GM19351 (cell line): Measurements from ENCODE around the gene VANGL1.
"Not testable (repeated sequence)": the region's sequence is repeated elsewhere in the genome, so short reads cannot be mapped to it uniquely, and the experiment has no call there.

Source experiments
- ATAC-seq: cut with Tn5 transposase; IDR thresholded peaks from one replicate; pipeline ENCODE4 v1.9.1; 2021; ENCODE audit warnings: mild to moderate bottlenecking, moderate library complexity; ENCODE audit not compliant: unreplicated experiment

VANGL1 gene

DNA sequence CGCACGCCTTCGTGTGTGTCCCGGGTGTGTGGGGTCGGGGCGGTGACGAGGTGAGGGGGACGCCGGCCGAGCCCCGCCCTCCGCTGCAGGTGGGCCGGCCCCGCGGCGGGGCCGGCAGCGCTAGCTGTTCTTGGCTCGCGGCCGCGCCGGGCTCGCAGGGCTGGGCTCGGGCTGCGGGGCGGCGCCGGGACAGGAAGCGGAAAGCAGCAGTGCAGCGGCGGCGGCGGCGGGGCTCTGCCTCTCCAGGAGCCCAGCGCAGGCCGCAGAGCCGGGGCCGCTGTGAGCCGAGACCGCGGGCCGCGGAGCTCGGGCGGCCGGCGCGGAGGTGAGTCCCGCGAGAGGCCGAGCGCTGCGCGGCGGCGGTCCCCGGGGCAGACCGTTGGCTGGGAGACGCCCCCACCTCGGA lies at the start of gene VANGL1:
TSS of gene VANGL1 (plus strand) at position 209 of the 406 bp plus-strand sequence. CDS start 9,444 bp downstream, outside the sequence.
- ATAC-seq, result peak; percentile 72

DNA sequence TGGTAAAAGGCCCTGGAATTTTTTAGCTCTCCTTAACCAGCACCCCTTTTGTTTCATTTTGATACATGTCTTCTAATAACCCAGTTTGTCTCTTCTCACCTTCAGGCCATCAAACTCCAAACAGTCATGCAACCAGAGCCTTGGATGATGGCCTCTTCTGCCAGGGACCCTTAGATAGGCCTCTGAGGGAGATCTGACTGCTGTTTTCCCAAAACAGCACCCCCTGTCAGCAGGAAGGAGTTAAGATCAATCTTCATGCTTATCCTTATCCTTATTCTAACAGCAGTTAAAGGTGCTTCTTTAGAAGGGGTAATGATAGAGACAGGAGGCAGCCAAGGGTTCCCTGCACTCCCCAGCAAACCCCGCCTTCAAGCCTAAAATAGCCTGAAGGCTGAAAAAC lies 49.5 kb upstream of the VANGL1 start:
- ATAC-seq, result no peak

DNA sequence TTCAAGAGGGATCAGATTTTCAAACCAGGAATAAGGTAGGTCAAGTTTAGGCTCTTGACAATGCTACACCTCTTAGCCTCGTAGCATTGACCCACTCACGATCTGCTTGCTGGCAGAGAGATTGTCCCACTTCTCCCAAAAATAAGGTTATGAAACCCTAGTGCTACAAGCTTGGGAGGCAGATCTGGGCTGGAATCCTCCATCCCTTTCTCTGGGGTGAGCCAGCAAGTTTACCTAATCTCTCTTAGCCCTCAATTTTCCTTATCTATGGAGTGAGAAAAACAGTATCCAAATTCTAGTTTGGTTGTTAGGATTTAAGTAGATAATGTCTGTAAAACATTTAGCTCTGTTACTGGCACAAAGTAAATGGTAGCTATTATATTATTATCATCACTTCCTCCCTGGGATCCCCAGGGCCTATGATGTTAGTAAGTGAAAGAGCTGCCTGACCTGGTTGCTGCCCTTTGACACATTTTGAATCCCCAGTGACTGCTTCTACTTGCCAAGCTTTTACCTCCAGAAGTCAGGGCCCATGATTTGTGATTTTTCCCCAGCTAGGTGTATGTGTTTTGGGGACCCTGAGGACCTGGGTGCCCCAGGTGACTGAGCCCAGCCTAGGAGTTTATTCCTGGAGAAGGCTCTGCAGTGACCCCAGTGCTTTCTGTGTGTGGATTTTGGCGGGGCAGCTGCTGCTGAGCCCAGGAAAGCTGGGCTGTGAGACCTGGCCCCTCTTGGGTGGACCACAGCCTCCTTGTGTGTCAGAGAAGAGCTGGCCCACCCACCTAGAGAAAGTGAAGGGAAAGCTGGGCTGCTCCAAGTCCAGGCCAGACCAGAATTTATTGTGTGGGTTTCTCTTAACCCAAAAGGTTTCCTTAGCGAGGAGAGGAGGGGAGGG lies 48.2 kb upstream of the VANGL1 start:
- no peak for ATAC-seq

DNA sequence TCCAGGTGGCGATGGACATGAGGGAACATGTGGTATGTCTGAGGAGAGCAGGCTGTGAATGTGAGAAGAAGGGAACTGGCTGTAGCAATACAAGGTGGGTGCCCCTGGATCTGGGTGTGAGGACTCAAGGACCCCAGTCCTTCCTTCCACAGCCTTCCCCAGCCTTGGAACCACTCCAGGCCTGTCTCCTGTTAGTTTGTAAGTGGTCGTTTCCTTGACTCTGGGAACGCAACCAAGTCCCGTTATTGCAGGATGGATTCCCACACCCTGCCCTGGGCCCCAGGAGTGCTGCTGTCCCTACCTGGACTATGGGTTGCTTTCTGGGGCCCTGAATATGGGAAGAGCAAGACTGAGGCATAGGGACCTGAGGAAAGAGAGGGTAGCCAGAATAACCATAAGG lies 47.2 kb upstream of the VANGL1 start:
- ATAC-seq, result no peak

DNA sequence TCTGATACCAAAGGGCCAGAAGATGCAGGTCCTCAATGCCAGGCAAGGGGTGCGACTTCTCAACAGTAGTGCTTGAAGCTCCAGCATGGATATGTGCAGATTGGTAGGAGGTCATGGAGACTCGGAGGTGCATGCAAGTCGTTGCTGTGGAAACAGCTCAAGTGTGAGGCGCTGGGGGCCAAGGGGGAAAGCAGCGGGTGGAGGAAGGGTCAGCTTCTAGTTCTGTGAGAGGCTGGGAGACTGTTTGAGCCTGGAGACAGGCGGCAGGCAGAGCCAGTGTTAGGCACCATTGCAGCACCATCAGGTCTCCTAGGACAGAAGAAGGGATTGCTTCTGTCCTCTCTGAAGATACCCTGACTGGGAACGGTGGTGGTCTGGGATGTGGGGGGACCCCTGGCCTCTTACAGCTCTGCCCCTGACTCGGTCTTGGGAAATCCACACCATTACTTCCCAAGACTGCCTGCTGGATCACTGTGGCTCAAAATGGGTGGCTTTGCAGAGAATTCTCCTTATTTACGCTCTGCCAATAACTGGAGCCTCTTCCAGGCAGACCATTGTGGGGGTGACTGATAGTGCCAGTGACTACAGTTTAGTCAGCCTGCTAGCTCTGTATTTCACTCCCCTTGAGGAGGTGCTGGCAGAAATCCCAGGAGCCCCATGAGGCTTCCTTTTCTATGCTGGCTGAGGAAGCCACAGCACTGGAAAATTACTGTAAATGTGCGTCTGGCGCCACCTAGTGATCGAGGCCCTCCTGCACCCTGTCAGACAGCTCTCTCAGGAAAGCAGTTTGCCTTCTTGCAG lies 46.3 kb upstream of the VANGL1 start:
- peak; percentile 90 for ATAC-seq

DNA sequence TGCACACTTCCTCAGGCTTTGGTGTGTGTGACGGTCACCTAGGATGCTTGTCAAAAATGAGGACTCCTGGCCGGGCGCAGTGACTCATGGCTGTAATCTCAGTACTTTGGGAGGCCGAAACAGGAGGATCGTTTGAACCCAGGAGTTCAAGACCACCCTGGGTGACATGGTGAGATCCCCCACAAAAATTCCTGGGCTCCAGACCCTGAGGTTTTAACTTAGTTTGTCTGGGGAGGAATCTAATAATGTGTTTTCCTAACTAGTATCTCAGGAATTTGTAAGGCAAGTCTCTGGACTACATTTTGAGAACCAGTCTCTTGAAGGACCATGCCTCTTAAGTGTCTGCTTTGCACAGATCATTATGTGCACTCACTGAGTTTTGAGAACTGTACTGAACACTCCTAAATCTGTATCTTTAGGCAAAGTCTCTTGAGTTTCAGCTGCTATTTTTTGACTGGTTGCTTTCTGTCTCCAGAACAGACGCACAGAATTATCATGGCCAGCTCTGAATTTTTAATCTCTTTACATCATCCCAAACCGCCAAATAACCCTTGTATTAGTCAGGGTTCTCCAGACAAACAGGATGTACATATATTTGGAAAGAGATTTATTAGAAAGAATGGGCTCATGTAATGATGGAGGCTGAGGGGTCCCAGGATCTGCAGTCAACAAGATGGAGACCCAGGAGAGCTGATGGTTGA lies 45.5 kb upstream of the VANGL1 start:
- ATAC-seq, result no peak

DNA sequence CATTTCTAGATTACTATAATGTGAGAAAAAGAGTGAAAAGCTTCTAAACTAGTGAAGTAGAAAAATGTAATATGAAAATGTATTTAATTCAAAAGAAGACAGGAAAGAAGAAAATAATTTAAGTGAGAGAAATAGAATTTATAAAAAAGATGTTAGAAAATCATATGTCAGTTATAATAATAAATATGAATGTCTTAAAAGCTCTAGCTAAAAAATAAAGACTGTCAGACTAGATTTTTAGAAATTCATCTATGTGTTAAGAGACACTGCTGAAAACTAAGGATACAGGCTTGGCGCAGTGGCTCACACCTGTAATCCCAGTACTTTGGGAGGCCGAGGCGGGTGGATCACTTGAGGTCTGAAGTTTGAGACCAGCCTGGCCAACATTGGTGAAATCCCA lies 37.3 kb upstream of the VANGL1 start:
- ATAC-seq, result no peak

DNA sequence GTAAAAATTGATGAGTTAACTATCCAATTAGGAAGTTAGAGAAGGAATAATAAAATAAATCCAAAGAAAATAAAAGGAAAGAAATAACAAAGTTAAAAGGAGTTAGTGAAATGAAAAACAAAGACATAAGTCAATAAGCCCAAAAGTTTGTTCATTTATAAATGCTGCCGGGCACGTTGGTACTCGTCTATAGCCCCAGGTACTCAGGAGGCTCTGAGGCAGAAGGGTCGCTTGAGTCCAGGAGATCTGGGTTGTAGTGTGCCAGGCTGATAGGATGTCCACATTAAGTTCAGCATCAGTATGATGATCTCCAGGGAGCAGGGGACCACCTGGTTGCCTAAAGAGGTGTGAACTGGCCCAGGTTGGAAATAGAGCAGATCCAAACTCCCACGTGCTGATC lies 35.5 kb upstream of the VANGL1 start:
- no peak for ATAC-seq

DNA sequence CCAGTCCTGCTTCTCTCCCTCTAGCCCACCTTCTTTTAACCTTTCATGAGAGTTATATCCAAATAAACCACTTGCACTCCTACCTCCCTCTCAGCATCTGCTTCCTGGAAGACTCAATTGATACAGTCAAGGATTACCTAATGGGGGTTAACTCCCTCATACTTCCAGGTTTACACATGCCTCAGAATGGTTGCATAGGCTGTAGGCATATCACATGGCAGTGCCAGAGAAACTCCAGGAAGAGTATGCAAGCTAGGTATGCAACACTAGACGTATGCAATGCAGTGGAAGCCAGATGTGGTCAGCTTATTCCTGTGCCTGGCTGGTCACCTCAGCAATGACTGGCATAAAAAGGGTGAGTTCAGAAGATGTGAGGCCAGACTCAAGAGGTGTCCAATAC lies 32.7 kb upstream of the VANGL1 start:
- ATAC-seq, result no peak

DNA sequence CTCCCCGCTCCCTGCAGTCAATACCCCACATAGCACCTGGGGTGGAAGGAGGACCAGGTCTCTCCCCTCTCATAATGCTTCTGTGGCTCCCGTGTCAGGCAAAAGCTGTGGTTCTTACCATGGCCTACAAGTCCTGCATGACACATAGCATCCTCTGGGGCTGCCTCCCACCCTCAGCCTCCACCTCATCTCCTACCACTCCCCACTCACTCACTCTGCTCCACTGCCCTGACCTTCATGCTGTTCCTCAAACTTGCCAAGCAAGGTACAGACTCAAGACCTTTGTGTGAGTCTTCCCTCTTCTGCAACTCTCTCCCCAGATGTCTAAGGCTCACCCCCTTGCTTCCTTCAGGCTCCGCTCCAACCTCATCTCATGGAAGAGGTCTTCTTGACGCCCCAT lies 28.0 kb upstream of the VANGL1 start:
- no peak for ATAC-seq

DNA sequence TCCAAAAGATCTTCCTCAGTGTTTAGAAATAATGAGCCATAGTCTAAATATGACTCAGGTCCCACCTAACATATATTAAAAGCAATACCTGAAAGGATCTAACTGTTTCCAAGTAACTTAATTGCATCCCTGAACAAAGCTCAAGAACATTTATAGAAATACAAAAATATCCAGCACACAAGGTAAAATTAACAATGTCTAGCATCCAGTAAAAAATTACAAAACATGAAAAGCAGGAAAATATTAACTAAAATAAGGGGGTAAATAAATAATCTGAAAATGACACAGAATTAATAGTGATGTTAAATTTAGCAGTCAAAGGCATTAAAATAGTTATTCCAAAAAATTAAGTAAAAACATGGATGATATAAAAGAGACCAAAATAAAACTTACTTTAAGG lies 21.3 kb upstream of the VANGL1 start:
- ATAC-seq, result no peak

DNA sequence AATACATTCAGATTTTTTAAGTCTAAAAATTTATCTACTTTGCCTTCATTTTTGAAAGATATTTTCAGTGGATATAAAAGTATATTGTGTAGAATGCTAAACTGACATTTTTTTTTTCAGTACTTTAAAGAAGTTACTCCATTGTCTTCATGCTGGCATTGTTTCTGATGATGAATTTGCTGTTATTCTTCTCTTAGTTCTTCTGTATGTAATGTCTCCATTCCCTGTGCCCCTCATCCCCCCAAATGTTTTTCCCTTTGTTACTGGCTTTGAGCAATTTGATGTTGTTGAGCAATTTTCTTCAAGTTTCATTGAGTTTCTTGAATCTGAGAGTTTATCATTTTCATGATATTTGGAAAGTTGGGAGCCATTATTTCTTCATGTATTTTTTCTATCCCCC lies 20.8 kb upstream of the VANGL1 start:
- ATAC-seq, result no peak

DNA sequence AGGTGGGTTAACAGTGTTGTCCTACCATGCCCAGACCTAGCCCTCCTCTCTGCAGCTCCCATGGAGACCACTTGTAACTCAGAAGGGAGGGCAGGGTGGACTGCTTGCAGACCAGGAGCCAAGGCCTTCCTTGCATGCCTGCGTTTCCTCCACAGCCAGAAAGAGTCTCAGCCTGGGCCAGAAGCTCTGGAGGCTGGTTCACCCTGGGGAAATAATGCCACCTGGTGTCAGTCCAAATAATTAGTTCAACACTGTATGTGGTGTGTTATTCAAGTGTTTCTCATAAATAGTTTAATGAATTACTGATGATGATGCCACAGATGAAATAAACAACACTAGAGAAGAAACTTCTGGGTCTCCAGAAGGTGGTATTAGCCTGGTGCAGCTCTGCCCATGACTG lies 16.9 kb upstream of the VANGL1 start:
- ATAC-seq, result no peak

DNA sequence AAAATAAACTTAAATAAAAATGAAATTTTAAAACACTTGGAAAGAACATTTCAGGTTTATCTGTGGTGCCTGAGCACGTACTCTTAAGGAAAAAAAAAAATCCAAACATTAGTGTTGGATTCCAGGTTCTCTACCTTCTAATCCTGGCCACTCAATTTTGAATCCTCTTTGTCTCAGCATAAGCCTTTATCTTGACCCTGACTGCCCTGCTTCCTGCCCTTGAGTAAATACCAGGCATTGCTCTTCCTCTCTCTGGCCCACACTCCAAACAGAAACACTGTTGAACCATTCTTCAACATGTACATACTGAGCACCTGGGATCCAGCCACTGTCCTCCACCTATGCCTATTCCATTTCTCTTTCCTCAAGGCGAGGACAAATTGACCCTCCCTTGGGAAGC lies 11.4 kb upstream of the VANGL1 start:
- ATAC-seq, result no peak

DNA sequence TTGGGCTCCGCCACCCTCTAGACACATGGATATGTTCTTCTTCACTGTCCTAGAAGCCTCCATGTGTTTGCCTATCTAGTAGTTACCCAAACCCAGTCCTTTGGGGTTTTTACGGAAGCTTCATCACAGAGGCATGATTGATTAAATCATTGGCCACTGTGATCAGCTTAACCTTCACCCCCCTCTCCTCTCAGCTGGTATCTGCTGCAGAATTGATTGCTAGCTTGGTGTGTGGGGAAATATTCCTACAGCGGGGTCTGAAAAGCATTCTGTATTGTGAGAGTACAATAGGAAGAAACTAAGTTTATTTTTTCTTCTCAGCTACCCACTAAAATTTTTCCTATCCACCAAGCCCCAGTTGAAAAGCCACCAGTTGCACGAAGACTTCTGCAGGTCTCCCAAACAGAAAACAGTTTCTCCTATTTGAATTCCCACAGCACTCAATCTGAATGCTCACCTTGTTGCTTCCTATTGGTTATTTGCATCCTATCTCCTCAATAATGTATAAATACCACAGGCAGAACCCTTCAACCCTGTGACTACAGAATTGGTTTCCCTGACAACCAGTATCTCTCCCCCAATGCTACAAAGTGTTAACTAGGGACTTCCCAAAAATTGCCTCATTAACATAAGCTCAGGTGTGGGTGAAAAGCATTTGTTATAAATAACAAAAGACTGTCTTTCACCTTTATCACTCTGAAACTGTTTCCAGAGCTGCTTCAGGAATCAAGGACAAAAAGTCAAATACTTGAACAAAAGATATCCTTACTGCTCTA lies 9.3 kb upstream of the VANGL1 start:
- ATAC-seq, result no peak

DNA sequence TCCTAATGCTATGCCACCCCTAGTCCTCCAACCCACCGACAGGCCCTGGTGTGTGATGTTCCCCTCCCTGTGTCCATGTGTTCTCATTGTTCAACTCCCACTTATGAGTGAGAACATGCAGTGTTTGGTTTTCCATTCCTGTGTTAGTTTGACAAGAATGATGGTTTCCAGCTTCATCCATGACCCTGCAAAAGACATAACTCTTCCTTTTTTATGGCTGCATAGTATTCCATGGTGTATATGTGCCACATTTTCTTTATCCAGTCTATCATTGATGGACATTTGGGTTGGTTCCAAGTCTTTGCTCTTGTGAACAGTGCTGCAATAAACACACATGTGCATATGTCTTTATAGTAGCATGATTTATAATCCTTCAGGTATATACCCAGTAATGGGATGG lies 8.2 kb upstream of the VANGL1 start:
- not testable (repeated sequence) for ATAC-seq

DNA sequence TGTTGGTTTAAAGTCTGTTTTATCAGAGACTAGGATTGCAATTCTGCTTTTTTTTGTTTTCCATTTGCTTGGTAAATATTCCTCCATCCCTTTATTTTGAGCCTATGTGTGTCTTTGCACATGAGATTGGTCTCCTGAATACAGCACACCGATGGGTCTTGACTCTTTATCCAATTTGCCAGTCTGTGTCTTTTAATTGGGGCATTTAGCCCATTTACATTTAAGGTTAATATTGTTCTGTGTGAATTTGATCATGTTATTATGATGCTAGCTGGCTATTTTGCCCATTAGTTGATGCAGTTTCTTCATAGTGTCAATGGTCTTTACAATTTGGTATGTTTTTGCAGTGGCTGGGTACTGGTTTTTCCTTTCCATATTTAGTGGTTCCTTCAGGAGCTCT lies 4.5 kb upstream of the VANGL1 start:
- ATAC-seq, result not testable (repeated sequence)

DNA sequence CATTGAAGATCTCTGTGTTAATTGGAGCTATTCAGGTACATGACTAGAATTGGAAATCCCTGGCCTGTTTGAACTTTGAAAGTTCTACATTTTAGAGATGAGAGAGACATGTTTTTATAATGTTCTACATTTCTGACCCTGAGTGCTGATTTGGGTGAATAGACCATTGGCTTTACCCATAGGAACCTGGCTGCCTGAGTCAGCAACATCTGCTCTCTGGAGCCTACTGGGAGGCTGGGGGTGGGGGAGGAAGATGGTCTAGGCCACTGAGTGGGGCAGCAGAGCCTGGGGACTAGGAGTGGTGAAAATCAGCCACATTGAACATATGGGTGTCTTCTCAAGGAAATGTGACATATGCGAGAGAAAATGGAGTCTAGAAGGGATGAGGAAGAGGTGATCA lies 1.4 kb upstream of the VANGL1 start:
- no peak for ATAC-seq

DNA sequence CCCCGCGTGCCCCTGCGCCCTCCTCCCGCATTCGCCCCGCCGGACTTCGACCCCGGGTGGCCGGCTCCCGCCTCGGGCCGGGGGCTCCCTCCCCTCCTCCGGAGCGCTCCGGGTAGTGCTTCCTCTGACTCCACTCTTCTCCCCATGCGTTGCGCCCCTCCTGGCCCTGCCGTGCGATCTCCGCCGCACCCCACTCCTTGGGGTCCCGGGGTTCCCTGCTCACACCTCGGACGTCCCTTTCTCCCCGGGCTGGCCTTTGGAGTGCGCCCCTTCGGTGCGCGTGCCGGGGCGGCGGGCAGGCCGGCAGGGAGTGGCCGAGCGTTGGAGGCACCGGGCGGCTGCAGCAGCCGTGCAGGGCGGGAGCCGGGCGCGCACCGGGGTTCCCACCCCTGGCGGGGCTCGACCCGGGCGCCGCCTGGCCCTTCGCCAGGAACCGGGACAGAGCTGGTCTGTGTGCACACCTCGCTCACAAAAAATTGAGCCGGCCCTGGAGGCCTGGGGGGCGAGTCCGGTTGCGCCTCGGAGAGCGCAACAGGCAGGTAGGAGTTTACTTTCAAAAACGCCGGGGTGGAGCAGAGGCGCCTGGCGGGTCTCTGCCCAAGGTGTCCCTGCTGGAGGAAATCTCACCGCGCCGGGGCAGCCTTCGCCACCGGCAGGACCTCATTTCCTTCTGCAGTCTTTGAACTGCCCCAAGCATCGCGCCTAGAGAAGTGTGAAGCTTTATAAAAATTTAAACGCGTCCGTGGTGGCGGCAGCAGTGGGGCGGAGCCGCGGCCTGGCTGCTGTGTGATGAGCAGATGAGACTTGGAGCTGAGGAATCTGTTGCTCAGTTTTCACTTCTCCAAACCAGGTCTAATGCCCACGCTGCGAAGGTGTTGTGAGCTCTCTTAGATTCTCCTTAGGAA lies 650 bp downstream of the VANGL1 start:
- ATAC-seq, result peak; percentile 65

DNA sequence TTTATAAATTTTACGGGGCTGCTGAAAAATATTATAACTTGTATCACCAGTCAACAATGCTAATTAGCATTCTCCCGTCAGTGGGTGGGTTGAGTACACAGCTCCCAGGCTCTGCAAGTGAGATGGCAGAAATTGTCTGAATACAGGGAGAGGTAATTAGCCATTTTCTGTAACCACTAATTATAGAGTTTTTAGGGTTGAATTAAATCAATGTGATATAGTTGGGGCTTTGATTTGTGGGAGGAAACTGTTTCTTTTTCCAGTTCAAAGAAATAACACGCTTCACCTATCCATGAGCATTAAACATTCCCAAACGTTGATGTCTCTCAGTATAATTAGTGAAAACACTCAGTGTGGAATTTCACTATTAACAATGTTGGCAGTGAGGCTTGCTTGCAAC lies 1.5 kb downstream of the VANGL1 start:
- ATAC-seq, result no peak
